Peyer's patch (tissue), 4 donors: ENCODE data around the gene CYP24A1.

Source experiments
- CTCF ChIP-seq, 6 experiments: fragments of 450-650 bp in 4 of 6; fragments of 200-600 bp in 2 of 6; sonication (generic) in 1 of 6; IDR thresholded peaks; one replicate each; pipeline ENCODE4 v1.5.1; 2017 to 2019; ENCODE audit warnings: antibody characterized with exemption in 6 of 6, mild to moderate bottlenecking in 3 of 6, moderate library complexity in 1 of 6
- POLR2A ChIP-seq, 2 donors: fragments of 450-650 bp; IDR thresholded peaks; one replicate each; pipeline ENCODE4 v1.5.1; 2017; ENCODE audit warnings: antibody characterized with exemption in 2 of 2, mild to moderate bottlenecking in 2 of 2, moderate library complexity in 2 of 2

DNA sequence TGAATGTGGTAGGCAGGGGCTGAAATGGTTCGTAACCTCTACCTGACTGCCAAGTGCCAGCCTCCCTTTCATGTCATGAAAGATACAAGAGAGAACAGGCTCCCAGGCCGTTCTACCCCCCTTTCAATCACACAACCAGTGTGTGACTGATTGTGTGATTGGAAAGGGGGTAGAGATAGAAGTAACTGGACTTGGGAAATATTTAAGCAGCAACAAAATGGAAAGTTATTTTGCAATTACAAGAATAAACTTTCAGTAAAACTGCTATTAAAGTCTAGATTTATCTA lies 20.8 kb downstream of the CYP24A1 start:
- TF ChIP-seq CTCF (IDR thresholded peaks at IDR 0.05) (no peak), POLR2A (IDR thresholded peaks at IDR 0.05) (no peak)
